Heart left ventricle (tissue), 13 donors: ENCODE results near the gene SDHB.

Source experiments
- POLR2A ChIP-seq, 2 donors: fragments of 450-650 bp; IDR thresholded peaks; one replicate each; pipeline ENCODE4 v1.6.1; 2017; ENCODE audit warnings: antibody characterized with exemption in 2 of 2, mild to moderate bottlenecking in 2 of 2, moderate library complexity in 2 of 2
- TF ChIP-seq, protein P1 (sequence below), 12 donors: fragments of 200-600 bp; sonication (generic) in 4 of 12; IDR thresholded peaks; one replicate each; pipeline versions ENCODE4 v1.5.0 to v1.8.0; 2018 to 2022; ENCODE audit warnings: antibody characterized with exemption in 12 of 12, mild to moderate bottlenecking in 5 of 12
- donor health status: ischemic (EF 13 %, LVEDD 7.1; RV severe dilation, severe dysfunction).
- donor health status: DM: no; HTN: yes; CAD: no.
- donor health status: DM: no; HTN: no; CAD: no.
- donor health status: ischemic (EF 25% LVEDD 6.9; RV normal size, moderate dysfunction).
- donor health status: ischemic (EF 25% LVEDD 5.7; RV mildly dilated, moderate dysfunction).
- donor health status: ischemic (EF 35%, LVEDD 5.7; RV mildly dilated, moderate dysfunction).
- donor health status: nonischemic (EF 11% LVEDD 7.7; RV severe dilation, severe dysfunction).
- donor health status: DM: yes; HTN: yes; CAD: no.
- donor health status: PGD.
- donor health status: ischemic (EF 29% LVEDD 5.4; RV normal size, mild dysfunction).
- donor health status: nonischemic (EF 23%, LVEDD 6.1; RV moderate dilation, normal function).

- TF ChIP-seq POLR2A (IDR thresholded peaks at IDR 0.05): no peak
- TF ChIP-seq, protein P1, sequence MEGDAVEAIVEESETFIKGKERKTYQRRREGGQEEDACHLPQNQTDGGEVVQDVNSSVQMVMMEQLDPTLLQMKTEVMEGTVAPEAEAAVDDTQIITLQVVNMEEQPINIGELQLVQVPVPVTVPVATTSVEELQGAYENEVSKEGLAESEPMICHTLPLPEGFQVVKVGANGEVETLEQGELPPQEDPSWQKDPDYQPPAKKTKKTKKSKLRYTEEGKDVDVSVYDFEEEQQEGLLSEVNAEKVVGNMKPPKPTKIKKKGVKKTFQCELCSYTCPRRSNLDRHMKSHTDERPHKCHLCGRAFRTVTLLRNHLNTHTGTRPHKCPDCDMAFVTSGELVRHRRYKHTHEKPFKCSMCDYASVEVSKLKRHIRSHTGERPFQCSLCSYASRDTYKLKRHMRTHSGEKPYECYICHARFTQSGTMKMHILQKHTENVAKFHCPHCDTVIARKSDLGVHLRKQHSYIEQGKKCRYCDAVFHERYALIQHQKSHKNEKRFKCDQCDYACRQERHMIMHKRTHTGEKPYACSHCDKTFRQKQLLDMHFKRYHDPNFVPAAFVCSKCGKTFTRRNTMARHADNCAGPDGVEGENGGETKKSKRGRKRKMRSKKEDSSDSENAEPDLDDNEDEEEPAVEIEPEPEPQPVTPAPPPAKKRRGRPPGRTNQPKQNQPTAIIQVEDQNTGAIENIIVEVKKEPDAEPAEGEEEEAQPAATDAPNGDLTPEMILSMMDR (IDR thresholded peaks at IDR 0.05): no peak
Observed at GRCh38 chr1:17018849-17019248, 35.0 kb downstream of the SDHB start.
